Measurements from ENCODE around the gene PRAMEF12. TPM values are rescaled to one million over a fixed set of nuclear protein-coding genes. Genes with fewer than 3 reads are reported as not detected.
"Not testable (repeated sequence)": the region's sequence is repeated elsewhere in the genome, so short reads cannot be mapped to it uniquely, and the experiment has no call there.

PRAMEF12 gene
- total RNA-seq, 1 experiment from 2014 or later: not detected

GRCh38 chr1:12810691-12811408 is 37.3 kb downstream of the PRAMEF12 start:
- CTCF ChIA-PET: no interaction called here
- Histone ChIP-seq H3K4me1 (ENCODE audit: insufficient read depth, low read length, poor library complexity, severe bottlenecking) (no peaks in the 10 kb centered on the region), H3K36me3 (ENCODE audit: insufficient read depth, low read length, poor library complexity, severe bottlenecking) (no peaks in the 10 kb centered on the region), H3K27me3 (replicated peaks; ENCODE audit: insufficient read depth, low read depth, low read length, poor library complexity) (no peaks in the 10 kb centered on the region), H3K27ac (ENCODE audit: low read depth, low read length, poor library complexity, severe bottlenecking) (no peak overlapping the region), H3K4me3 (ENCODE audit: low read depth, low read length, poor library complexity, severe bottlenecking) (no peak overlapping the region), H3K9me3 (ENCODE audit: low read depth, low read length, poor library complexity, severe bottlenecking) (no peaks in the 10 kb centered on the region)
- TF ChIP-seq EZH2 (IDR thresholded peaks at IDR 0.05; ENCODE audit: borderline replicate concordance, low read depth, low read length, poor library complexity, severe bottlenecking): no peak
- TF ChIP-seq, protein P1, sequence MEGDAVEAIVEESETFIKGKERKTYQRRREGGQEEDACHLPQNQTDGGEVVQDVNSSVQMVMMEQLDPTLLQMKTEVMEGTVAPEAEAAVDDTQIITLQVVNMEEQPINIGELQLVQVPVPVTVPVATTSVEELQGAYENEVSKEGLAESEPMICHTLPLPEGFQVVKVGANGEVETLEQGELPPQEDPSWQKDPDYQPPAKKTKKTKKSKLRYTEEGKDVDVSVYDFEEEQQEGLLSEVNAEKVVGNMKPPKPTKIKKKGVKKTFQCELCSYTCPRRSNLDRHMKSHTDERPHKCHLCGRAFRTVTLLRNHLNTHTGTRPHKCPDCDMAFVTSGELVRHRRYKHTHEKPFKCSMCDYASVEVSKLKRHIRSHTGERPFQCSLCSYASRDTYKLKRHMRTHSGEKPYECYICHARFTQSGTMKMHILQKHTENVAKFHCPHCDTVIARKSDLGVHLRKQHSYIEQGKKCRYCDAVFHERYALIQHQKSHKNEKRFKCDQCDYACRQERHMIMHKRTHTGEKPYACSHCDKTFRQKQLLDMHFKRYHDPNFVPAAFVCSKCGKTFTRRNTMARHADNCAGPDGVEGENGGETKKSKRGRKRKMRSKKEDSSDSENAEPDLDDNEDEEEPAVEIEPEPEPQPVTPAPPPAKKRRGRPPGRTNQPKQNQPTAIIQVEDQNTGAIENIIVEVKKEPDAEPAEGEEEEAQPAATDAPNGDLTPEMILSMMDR (conservative IDR thresholded peaks at IDR 0.05; ENCODE audit: low read depth, low read length): no peak
- intact Hi-C loops (cut with micrococcal nuclease; ENCODE audit: unreplicated experiment): no loop called here
- POLR2A ChIA-PET (ENCODE audit: low non-redundant PET): no interaction called here
- BruUV-seq (replicated peaks): no TSS peak
- no peak for DNase-seq (ENCODE audit: low spot score)

DNA sequence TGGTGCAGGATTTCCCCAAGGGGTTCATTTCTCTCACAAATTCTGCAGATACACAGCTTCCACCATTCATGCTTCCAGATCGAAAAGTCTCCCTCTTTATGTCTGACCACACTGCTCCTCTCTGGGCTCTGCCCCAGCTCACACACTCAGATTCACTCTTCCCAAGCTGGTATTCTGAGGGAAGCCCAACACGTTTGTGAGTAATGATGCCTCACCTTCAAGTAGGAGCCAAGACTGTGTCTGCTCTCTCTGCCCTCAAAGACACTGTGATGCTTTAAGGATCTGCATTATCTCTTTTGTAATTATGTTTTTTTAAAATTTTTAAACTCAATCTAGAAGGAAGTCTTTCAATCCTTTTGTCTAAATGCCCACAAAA is 37.9 kb downstream of the PRAMEF12 start:
- no peak for TF ChIP-seq EZH2 (IDR thresholded peaks at IDR 0.05; ENCODE audit: borderline replicate concordance, low read depth, low read length, poor library complexity, severe bottlenecking)
- TF ChIP-seq, protein P1 (conservative IDR thresholded peaks at IDR 0.05; ENCODE audit: low read depth, low read length): no peak
- no peaks in the 10 kb centered on the region for H3K36me3 ChIP-seq (ENCODE audit: insufficient read depth, low read length, poor library complexity, severe bottlenecking)
- intact Hi-C loops (cut with micrococcal nuclease; ENCODE audit: unreplicated experiment): no loop called here
- no TSS peak for BruUV-seq (replicated peaks)
- H3K4me1 ChIP-seq (ENCODE audit: insufficient read depth, low read length, poor library complexity, severe bottlenecking): no peaks in the 10 kb centered on the region
- no peak overlapping the region for H3K27ac ChIP-seq (ENCODE audit: low read depth, low read length, poor library complexity, severe bottlenecking)
- no peak overlapping the region for H3K4me3 ChIP-seq (ENCODE audit: low read depth, low read length, poor library complexity, severe bottlenecking)
- H3K27me3 ChIP-seq (replicated peaks; ENCODE audit: insufficient read depth, low read depth, low read length, poor library complexity): no peaks in the 10 kb centered on the region
- no peak for DNase-seq (ENCODE audit: low spot score)
- no peaks in the 10 kb centered on the region for H3K9me3 ChIP-seq (ENCODE audit: low read depth, low read length, poor library complexity, severe bottlenecking)
- CTCF ChIA-PET: no interaction called here
- POLR2A ChIA-PET (ENCODE audit: low non-redundant PET): no interaction called here

GRCh38 chr1:12819061-12819460 is 45.5 kb downstream of the PRAMEF12 start:
- H3K4me3 ChIP-seq (ENCODE audit: low read depth, low read length, poor library complexity, severe bottlenecking); H3K4me1 ChIP-seq (ENCODE audit: insufficient read depth, low read length, poor library complexity, severe bottlenecking); intact Hi-C loops (cut with micrococcal nuclease; ENCODE audit: unreplicated experiment); H3K27me3 ChIP-seq (replicated peaks; ENCODE audit: insufficient read depth, low read depth, low read length, poor library complexity); POLR2A ChIA-PET (ENCODE audit: low non-redundant PET); H3K36me3 ChIP-seq (ENCODE audit: insufficient read depth, low read length, poor library complexity, severe bottlenecking); BruUV-seq (replicated peaks); DNase-seq (ENCODE audit: low spot score); H3K9me3 ChIP-seq (ENCODE audit: low read depth, low read length, poor library complexity, severe bottlenecking); H3K27ac ChIP-seq (ENCODE audit: low read depth, low read length, poor library complexity, severe bottlenecking); CTCF ChIA-PET: not testable (repeated sequence)

Other genes starting within 250 kb of the PRAMEF12 start
- 2.4 TPM in 2 replicates for gene DHRS3, start 155.5 kb upstream of the PRAMEF12 start, total RNA-seq (2021)
- gene AADACL4, start 129.7 kb upstream of the PRAMEF12 start, total RNA-seq (2021): 0.43 TPM in 1 of 2 replicates, not detected in the other
- gene AADACL3, start 57.6 kb upstream of the PRAMEF12 start, total RNA-seq (2021): not detected in 2 replicates
- gene CFAP107, start 27.5 kb upstream of the PRAMEF12 start, total RNA-seq (2021): not detected in 2 replicates
- gene PRAMEF1, start 17.7 kb downstream of the PRAMEF12 start, total RNA-seq (2021): not detected in 2 replicates
- not detected in 2 replicates for gene PRAMEF11, start 57.7 kb downstream of the PRAMEF12 start, total RNA-seq (2021)
- not detected in 2 replicates for gene HNRNPCL1, start 75.0 kb downstream of the PRAMEF12 start, total RNA-seq (2021)
- gene PRAMEF2, start 83.3 kb downstream of the PRAMEF12 start, total RNA-seq (2021): not detected in 2 replicates
- gene PRAMEF4, start 112.5 kb downstream of the PRAMEF12 start, total RNA-seq (2021): not detected in 2 replicates
- not detected in 2 replicates for gene PRAMEF10, start 124.5 kb downstream of the PRAMEF12 start, total RNA-seq (2021)
- not detected in 2 replicates for gene PRAMEF7, start 142.9 kb downstream of the PRAMEF12 start, total RNA-seq (2021)
- not detected in 2 replicates for gene PRAMEF6, start 173.8 kb downstream of the PRAMEF12 start, total RNA-seq (2021)

Data from A673 (cell line).